HCT116 (cell line): ENCODE data around the gene PRRC2A. TPM values are rescaled to one million over a fixed set of nuclear protein-coding genes. Genes with fewer than 3 reads are reported as not detected.

Experiments
- ATAC-seq: fragments of 200-7000 bp; cut with Tn5 transposase; 2 replicates; pipeline ENCODE4 v1.9.1; 2020; ENCODE audit warnings: mild to moderate bottlenecking, moderate library complexity
- BruUV-seq: library from RNA; stranded (reverse); fragments of 400-500 nt; replicated peaks from 2 replicates; lab custom pipeline; 2021; lab: Mats Ljungman, UMichigan
- CTCF ChIA-PET: fragments of 300-600 bp; sonication (Branson Sonifier 250); formaldehyde crosslinking; loops from one replicate; lab custom pipeline; 2021; ENCODE audit warnings: antibody characterized with exemption; lab: Charles Lee
- POLR2A ChIA-PET: fragments of 300-600, 350-600 bp; sonication (Branson Sonifier 250); formaldehyde crosslinking; loops from one replicate; lab custom pipeline; 2021; ENCODE audit warnings: antibody characterized with exemption; lab: Charles Lee
- RAD21 ChIA-PET, 2 experiments: fragments of 300-600 bp; sonication (Branson Sonifier 250); formaldehyde crosslinking; loops; one replicate each; lab custom pipeline; 2023; ENCODE audit warnings: low total read pairs in 2 of 2; ENCODE audit not compliant: uncharacterized antibody in 2 of 2, unreplicated experiment in 2 of 2, low non-redundant PET in 1 of 2; lab: Charles Lee
- DNase-seq: peaks from one replicate; pipeline ENCODE4 v3.0.0-alpha.2; 2010; ENCODE audit warnings: low read depth, low spot score
- H2AFZ ChIP-seq: fragments of 200-600 bp; shearing (Covaris generic), sonication (generic); 2 replicates; pipeline ENCODE4 v1.6.1; 2017; ENCODE audit warnings: low read depth, mixed run types, mixed read lengths, antibody characterized with exemption, low read length; ENCODE audit not compliant: poor library complexity, severe bottlenecking
- H3K27ac ChIP-seq: 2 replicates; pipeline ENCODE4 v1.5.1; 2012; ENCODE audit warnings: low read depth, low read length
- H3K27me3 ChIP-seq: fragments of 200-600 bp; sonication (generic); 2 replicates; pipeline ENCODE4 v1.6.1; 2016; ENCODE audit warnings: mixed run types, low read length, mixed read lengths; ENCODE audit not compliant: insufficient read depth
- H3K36me3 ChIP-seq, 2 experiments: fragments of 200-500 bp in 1 of 2; fragments of 200-600 bp in 1 of 2; sonication (Bioruptor generic) in 1 of 2; sonication (generic) in 1 of 2; 2 replicates each; pipeline versions ENCODE4 v1.5.1 to v1.6.1; 2014 to 2016; ENCODE audit warnings: low read length in 2 of 2, inconsistent platforms in 1 of 2, mixed read lengths in 1 of 2, mixed run types in 1 of 2; ENCODE audit not compliant: insufficient read depth in 2 of 2, control insufficient read depth in 1 of 2
- H3K4me1 ChIP-seq, 2 experiments: fragments of 200-600 bp in 1 of 2; sonication (generic) in 1 of 2; 2 replicates each; pipeline versions ENCODE4 v1.5.1 to v1.6.1; 2012 to 2017; ENCODE audit warnings: low read length in 2 of 2, inconsistent platforms in 1 of 2, mild to moderate bottlenecking in 1 of 2, mixed read lengths in 1 of 2, mixed run types in 1 of 2, moderate library complexity in 1 of 2; ENCODE audit not compliant: insufficient read depth in 2 of 2, control insufficient read depth in 1 of 2
- H3K4me2 ChIP-seq: fragments of 200-600 bp; sonication (generic); 2 replicates; pipeline ENCODE4 v1.6.1; 2017; ENCODE audit warnings: mixed run types, low read length, mixed read lengths
- H3K4me3 ChIP-seq, 2 experiments: fragments of 200-600 bp in 1 of 2; sonication (generic) in 1 of 2; replicated peaks in 1 of 2; 2 replicates each; pipeline ENCODE4 v1.5.1; 2011 to 2016; ENCODE audit warnings: low read length in 2 of 2, control low read depth in 1 of 2, low read depth in 1 of 2, mild to moderate bottlenecking in 1 of 2, mixed read lengths in 1 of 2, mixed run types in 1 of 2
- H3K79me2 ChIP-seq: fragments of 200-600 bp; sonication (generic); 2 replicates; pipeline ENCODE4 v1.6.1; 2017; ENCODE audit warnings: mild to moderate bottlenecking, mixed run types, low read length, moderate library complexity, mixed read lengths; ENCODE audit not compliant: insufficient read depth
- H3K9ac ChIP-seq: fragments of 200-600 bp; sonication (generic); 2 replicates; pipeline ENCODE4 v1.6.1; 2016; ENCODE audit warnings: low read length, mixed read lengths
- H3K9me2 ChIP-seq: fragments of 200-600 bp; sonication (generic), shearing (Covaris generic); 2 replicates; pipeline ENCODE4 v1.6.1; 2017; ENCODE audit warnings: mixed run types, mild to moderate bottlenecking, moderate library complexity; ENCODE audit not compliant: insufficient read depth
- H3K9me3 ChIP-seq, 2 experiments: fragments of 200-500 bp in 1 of 2; fragments of 200-600 bp in 1 of 2; sonication (Bioruptor generic) in 1 of 2; sonication (generic) in 1 of 2; 2 replicates each; pipeline ENCODE4 v1.6.1; 2014 to 2017; ENCODE audit warnings: low read length in 2 of 2, mixed read lengths in 2 of 2, inconsistent platforms in 1 of 2, low read depth in 1 of 2, mild to moderate bottlenecking in 1 of 2, mixed run types in 1 of 2, moderate library complexity in 1 of 2; ENCODE audit not compliant: control insufficient read depth in 1 of 2, insufficient read depth in 1 of 2
- H4K20me1 ChIP-seq: fragments of 200-600 bp; sonication (generic), shearing (Covaris generic); 2 replicates; pipeline ENCODE4 v1.6.1; 2017; ENCODE audit warnings: mixed run types, mild to moderate bottlenecking, moderate library complexity; ENCODE audit not compliant: insufficient read depth
- CBX3 ChIP-seq: IDR thresholded peaks from 2 replicates; pipeline ENCODE4 v1.6.1; 2012; ENCODE audit warnings: low read depth
- FOSL1 ChIP-seq: IDR thresholded peaks from 2 replicates; pipeline ENCODE4 v1.6.1; 2012; ENCODE audit warnings: low read depth
- JUND ChIP-seq: IDR thresholded peaks from 2 replicates; pipeline ENCODE4 v1.6.1; 2012
- RAD21 ChIP-seq: IDR thresholded peaks from 2 replicates; pipeline ENCODE4 v1.6.1; 2012; ENCODE audit warnings: low read depth, mild to moderate bottlenecking
- SRF ChIP-seq: IDR thresholded peaks from 2 replicates; pipeline ENCODE4 v1.6.1; 2012; ENCODE audit warnings: low read depth
- YY1 ChIP-seq: IDR thresholded peaks from 2 replicates; pipeline ENCODE4 v1.6.1; 2011; ENCODE audit warnings: low read length, low read depth, moderate library complexity, mild to moderate bottlenecking; ENCODE audit not compliant: insufficient replicate concordance; ENCODE audit errors: extremely low read depth
- ZFX ChIP-seq: fragments of 450-650 bp; IDR thresholded peaks from 2 replicates; pipeline ENCODE4 v1.6.1; 2017
- intact Hi-C: fragments of 100-400 bp; cut with micrococcal nuclease; formaldehyde crosslinking; loops from 2 replicates; pipeline ENCODE4 v1.10.0; 2022
- total RNA-seq: library from RNA; stranded (reverse); gene quantifications from one replicate; pipeline ENCODE4 v1.2.1, GENCODE V29; 2021; ENCODE audit not compliant: unreplicated experiment
- TF ChIP-seq, protein P1 (sequence below): IDR thresholded peaks from 2 replicates; pipeline ENCODE4 v1.6.1; 2012
- TF ChIP-seq, protein P2 (sequence below), 3 experiments: fragments of 200-600 bp in 1 of 3; sonication (generic) in 1 of 3; IDR thresholded peaks in 2 of 3; conservative IDR thresholded peaks in 1 of 3; 2 replicates each; pipeline ENCODE4 v1.5.1; 2012 to 2017; ENCODE audit warnings: low read depth in 2 of 3, low read length in 2 of 3, antibody characterized with exemption in 1 of 3, borderline replicate concordance in 1 of 3, control low read depth in 1 of 3, mild to moderate bottlenecking in 1 of 3, mixed read lengths in 1 of 3, mixed run types in 1 of 3, moderate library complexity in 1 of 3; ENCODE audit not compliant: insufficient read depth in 1 of 3
- TF ChIP-seq, protein P3 (sequence below): IDR thresholded peaks from 2 replicates; pipeline ENCODE4 v1.6.1; 2012

PRRC2A gene
- total RNA-seq, 1 experiment from 2014 or later, result 250 TPM

DNA sequence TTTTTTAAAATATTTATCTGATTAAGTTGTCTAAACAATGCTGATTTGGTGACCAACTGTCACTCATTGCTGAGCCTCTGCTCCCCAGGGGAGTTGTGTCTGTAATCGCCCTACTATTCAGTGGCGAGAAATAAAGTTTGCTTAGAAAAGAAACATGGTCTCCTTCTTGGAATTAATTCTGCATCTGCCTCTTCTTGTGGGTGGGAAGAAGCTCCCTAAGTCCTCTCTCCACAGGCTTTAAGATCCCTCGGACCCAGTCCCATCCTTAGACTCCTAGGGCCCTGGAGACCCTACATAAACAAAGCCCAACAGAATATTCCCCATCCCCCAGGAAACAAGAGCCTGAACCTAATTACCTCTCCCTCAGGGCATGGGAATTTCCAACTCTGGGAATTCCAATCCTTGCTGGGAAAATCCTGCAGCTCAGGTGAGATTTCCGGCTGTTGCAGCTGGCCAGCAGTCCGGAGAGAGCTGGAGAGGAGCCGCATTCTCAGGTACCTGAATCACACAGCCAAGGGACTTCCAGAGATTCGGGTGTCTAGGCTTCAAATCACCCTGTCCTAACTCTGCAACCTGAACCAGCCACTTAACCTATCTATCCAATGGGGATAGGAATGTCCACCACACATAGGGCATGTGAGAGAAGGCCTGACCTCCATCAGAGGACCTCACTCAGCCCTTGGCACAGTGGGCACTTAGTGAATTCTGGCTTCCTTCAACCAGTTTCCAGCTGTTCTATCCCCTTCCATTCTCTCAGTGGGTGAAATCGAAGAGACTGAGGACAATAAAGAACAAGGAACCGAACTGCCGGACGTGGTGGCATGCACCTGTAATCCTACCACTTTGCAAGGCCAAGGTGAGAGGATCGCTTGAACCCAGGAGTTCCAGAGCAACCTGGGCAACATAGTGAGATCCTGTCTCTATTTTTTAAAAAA is 42.1 kb upstream of the PRRC2A start:
- Histone ChIP-seq H4K20me1 (no peaks in the 10 kb centered on the region), H3K4me3 (no peak overlapping the region), H3K36me3 (no peaks in the 10 kb centered on the region), H3K9ac (no peak overlapping the region), H3K9me3 (no peaks in the 10 kb centered on the region), H3K4me1 (peaks cover 4 to 18% of the 10 kb centered on the region in 2 experiments; a peak in 2 of 4 replicates), H3K4me2 (no peak overlapping the region), H2AFZ (no peak overlapping the region), H3K27ac (no peak overlapping the region), H3K27me3 (no peaks in the 10 kb centered on the region), H3K79me2 (no peaks in the 10 kb centered on the region), H3K9me2 (no peaks in the 10 kb centered on the region)
- DNase-seq, result no peak
- no peak for TF ChIP-seq RAD21
- intact Hi-C loops, result no loop called here
- BruUV-seq, result no TSS peak
- ATAC-seq, result no peak
- CTCF ChIA-PET, result interaction anchor here (0.7 kb wide), 1 partner anchor 26 kb away, joined by 3 read pairs; no protein-coding TSS in a partner anchor
- POLR2A ChIA-PET, result no interaction called here
- RAD21 ChIA-PET, result no interaction called here

DNA sequence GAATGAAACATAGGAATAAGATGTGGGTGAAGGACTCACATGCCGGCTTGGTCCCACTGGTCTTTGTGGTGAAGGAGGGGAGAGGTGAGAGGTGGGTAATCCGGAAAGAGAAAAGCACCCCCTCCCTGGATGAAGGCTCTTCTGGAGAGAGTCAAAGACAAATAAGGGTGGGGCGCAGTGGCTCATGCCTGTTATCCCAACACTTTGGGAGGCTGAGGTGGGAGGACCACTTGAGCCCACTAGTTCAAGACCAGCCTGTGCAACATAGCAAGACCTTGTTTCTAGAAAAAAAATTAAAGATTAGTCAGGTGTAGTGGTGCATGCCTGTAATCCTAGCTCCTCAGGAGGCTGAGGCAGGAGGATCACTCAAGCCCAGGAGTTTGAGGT is 41.4 kb upstream of the PRRC2A start:
- no peaks in the 10 kb centered on the region for H3K9me2 ChIP-seq
- no peaks in the 10 kb centered on the region for H3K27me3 ChIP-seq
- no peaks in the 10 kb centered on the region for H4K20me1 ChIP-seq
- no peaks in the 10 kb centered on the region for H3K79me2 ChIP-seq
- no peaks in the 10 kb centered on the region for H3K9me3 ChIP-seq
- ATAC-seq, result no peak
- intact Hi-C loops, result no loop called here
- no peak for DNase-seq
- ChIA-PET POLR2A (no interaction called here), CTCF (interaction anchor here (0.7 to 7.8 kb wide), 2 partner anchors 18 to 26 kb away, joined by 3 to 70 read pairs; no protein-coding TSS in a partner anchor)
- H3K36me3 ChIP-seq, result no peaks in the 10 kb centered on the region
- no peak overlapping the region for H3K27ac ChIP-seq
- no peak for TF ChIP-seq YY1
- TF ChIP-seq, protein P1, sequence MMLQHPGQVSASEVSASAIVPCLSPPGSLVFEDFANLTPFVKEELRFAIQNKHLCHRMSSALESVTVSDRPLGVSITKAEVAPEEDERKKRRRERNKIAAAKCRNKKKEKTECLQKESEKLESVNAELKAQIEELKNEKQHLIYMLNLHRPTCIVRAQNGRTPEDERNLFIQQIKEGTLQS, result no peak
- TF ChIP-seq FOSL1, result no peak
- TF ChIP-seq, protein P2, sequence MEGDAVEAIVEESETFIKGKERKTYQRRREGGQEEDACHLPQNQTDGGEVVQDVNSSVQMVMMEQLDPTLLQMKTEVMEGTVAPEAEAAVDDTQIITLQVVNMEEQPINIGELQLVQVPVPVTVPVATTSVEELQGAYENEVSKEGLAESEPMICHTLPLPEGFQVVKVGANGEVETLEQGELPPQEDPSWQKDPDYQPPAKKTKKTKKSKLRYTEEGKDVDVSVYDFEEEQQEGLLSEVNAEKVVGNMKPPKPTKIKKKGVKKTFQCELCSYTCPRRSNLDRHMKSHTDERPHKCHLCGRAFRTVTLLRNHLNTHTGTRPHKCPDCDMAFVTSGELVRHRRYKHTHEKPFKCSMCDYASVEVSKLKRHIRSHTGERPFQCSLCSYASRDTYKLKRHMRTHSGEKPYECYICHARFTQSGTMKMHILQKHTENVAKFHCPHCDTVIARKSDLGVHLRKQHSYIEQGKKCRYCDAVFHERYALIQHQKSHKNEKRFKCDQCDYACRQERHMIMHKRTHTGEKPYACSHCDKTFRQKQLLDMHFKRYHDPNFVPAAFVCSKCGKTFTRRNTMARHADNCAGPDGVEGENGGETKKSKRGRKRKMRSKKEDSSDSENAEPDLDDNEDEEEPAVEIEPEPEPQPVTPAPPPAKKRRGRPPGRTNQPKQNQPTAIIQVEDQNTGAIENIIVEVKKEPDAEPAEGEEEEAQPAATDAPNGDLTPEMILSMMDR (IDR thresholded peaks at IDR 0.05 in 2 of 3, conservative IDR thresholded peaks at IDR 0.05 in 1 of 3; ENCODE audit: borderline replicate concordance in 1 of 3, insufficient read depth in 1 of 3, low read depth in 2 of 3, low read length in 2 of 3), result no peak
- TF ChIP-seq JUND, result no peak
- TF ChIP-seq CBX3, result no peak
- TF ChIP-seq, protein P3, sequence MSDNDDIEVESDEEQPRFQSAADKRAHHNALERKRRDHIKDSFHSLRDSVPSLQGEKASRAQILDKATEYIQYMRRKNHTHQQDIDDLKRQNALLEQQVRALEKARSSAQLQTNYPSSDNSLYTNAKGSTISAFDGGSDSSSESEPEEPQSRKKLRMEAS, result no peak
- no peak for TF ChIP-seq ZFX
- no peak for TF ChIP-seq SRF
- TF ChIP-seq, all 23 proteins: peak for 0
- H3K4me2 ChIP-seq, result no peak overlapping the region
- BruUV-seq, result no TSS peak
- no peak overlapping the region for H2AFZ ChIP-seq
- no peak overlapping the region for H3K9ac ChIP-seq
- H3K4me3 ChIP-seq, result no peak overlapping the region
- H3K4me1 ChIP-seq, result peaks cover 4 to 15% of the 10 kb centered on the region in 2 experiments; a peak in 2 of 4 replicates
- RAD21 ChIA-PET, result no interaction called here
